HEK293 (cell line): Measurements from ENCODE around the gene BABAM1.

ENCODE experiments used
- YY1 ChIP-seq: fragments of 450-650 bp; formaldehyde crosslinking; IDR thresholded peaks from 2 replicates; pipeline ENCODE4 v1.5.1; 2018; ENCODE audit warnings: missing biosample characterization, missing genetic modification characterization
- ZNF302 ChIP-seq: fragments of 450-650 bp; formaldehyde crosslinking; IDR thresholded peaks from 2 replicates; pipeline ENCODE4 v1.5.1; 2016; ENCODE audit warnings: missing biosample characterization, missing genetic modification characterization, low read depth
- TF ChIP-seq, protein P1 (sequence below): fragments of 450-650 bp; formaldehyde crosslinking; IDR thresholded peaks from 2 replicates; pipeline ENCODE4 v1.5.1; 2016; ENCODE audit warnings: missing biosample characterization, missing genetic modification characterization
- TF ChIP-seq, protein P2 (sequence below): fragments of 450-650 bp; formaldehyde crosslinking; IDR thresholded peaks from 2 replicates; pipeline ENCODE4 v1.5.1; 2016; ENCODE audit warnings: missing biosample characterization, missing genetic modification characterization

DNA sequence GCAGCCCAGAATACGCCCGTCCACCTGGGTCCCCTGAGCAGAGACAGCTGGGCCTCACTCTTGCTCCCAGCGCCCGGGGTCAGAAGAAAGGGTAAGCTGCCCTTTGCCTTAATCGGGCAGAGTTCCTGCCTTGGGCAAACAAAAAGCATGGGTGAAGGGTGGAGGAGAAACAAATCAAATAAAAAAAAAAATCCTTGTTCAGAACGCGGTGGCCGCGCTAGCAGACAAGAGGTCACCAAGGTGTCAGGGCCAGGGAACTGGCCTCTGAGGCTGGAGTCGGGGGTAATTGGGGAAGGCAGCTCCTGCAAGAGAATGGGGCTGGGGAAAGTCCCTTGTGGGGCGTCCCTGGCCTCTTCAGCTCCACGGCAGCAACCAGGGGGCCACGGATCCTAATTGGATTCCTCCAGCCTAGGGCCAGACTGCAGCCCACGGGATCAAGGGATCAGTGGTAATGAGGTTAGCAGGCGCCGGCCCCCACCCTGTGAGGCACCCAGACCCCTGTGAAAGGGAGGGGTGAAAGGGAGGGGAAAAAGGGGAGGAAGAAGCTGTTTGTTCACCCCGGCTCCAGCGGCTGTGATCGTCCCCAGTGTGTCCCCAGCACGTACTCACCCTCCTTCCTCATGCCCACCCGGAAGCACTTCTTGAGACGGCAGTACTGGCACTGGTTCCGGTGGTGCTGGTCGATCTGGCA is 27.0 kb upstream of the BABAM1 start:
- no peak for TF ChIP-seq ZNF302 (tag by site-specific recombination)
- TF ChIP-seq, protein P1, sequence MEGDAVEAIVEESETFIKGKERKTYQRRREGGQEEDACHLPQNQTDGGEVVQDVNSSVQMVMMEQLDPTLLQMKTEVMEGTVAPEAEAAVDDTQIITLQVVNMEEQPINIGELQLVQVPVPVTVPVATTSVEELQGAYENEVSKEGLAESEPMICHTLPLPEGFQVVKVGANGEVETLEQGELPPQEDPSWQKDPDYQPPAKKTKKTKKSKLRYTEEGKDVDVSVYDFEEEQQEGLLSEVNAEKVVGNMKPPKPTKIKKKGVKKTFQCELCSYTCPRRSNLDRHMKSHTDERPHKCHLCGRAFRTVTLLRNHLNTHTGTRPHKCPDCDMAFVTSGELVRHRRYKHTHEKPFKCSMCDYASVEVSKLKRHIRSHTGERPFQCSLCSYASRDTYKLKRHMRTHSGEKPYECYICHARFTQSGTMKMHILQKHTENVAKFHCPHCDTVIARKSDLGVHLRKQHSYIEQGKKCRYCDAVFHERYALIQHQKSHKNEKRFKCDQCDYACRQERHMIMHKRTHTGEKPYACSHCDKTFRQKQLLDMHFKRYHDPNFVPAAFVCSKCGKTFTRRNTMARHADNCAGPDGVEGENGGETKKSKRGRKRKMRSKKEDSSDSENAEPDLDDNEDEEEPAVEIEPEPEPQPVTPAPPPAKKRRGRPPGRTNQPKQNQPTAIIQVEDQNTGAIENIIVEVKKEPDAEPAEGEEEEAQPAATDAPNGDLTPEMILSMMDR (tag by site-specific recombination), result no peak
- TF ChIP-seq, protein P2, sequence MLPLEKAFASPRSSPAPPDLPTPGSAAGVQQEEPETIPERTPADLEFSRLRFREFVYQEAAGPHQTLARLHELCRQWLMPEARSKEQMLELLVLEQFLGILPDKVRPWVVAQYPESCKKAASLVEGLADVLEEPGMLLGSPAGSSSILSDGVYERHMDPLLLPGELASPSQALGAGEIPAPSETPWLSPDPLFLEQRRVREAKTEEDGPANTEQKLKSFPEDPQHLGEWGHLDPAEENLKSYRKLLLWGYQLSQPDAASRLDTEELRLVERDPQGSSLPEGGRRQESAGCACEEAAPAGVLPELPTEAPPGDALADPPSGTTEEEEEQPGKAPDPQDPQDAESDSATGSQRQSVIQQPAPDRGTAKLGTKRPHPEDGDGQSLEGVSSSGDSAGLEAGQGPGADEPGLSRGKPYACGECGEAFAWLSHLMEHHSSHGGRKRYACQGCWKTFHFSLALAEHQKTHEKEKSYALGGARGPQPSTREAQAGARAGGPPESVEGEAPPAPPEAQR (tag by site-specific recombination), result no peak
- TF ChIP-seq YY1, result no peak
